Muscle of back (tissue), 11 donors: Measurements from ENCODE around the gene MAP1LC3B2. TPM values are rescaled to one million over a fixed set of nuclear protein-coding genes. Genes with fewer than 3 reads are reported as not detected.

Source experiments
- DNase-seq, 3 donors: peaks; one replicate each; pipeline versions ENCODE4 v3.0.0 to v3.0.0-alpha.2; 2013
- polyA plus RNA-seq, 10 donors: library from polyadenylated mRNA; unstranded; fragments of 120-200 nt; gene quantifications; one replicate each; pipeline ENCODE4 v1.2.1, GENCODE V29; 2013; ENCODE audit not compliant: insufficient read length in 10 of 10

Gene MAP1LC3B2
- polyA plus RNA-seq, 10 donors: 3.4 to 8.6 (median 6.6) TPM

DNA sequence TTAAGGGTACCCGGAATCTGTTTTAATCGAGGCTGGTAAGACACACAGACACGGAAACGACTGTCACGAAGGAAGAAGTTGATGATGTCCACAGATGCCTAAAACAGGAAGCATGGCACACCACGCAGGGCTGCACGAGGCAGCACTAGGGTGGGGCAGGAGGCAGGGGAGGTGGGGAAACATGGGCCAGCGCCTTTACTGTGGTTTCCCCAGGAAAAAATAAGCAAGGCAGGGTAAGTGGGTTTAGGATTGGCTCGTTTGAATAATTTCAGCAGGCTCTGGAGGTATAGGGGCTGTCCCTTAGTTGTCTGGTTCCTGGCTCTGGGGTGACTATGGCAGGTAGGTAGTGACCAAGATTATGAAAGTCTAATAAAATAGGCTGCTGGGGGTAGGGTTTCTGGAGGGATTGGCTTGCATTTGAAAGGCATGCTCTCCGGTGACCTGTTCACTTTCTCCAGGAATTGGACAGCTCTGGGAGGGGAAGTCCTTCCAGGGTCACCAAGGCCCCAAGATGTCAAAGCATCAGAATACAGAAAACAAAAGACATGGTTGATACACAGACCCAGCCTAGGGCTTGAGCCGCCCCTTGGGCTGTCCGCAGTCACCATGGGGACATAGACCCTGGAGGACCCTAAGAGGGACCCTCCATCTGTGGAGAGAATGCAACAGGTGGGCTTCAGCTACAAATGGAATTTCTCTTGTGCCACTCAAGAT, 35.3 kb downstream of the MAP1LC3B2 start:
- no peak for DNase-seq

DNA sequence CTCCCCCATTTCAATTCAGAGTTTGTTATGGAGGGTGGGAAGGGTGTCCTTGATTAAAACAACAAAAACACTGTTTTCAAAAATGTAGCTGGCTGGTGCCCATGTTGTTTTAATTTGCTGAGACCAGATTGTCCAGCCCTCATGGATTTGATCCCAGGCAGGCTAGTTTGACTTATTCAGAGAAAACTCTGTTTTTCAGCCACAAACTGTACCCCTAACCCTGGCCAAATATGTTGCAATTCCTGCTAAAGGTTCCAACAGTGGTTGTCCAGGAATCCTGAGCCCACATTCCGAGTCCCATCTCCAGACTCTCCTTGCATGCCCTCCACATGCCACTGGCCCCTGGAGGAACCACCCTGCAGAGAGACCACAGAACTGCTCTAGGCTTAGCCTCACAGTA, 36.0 kb downstream of the MAP1LC3B2 start:
- DNase-seq: peak in 1 of 3 donors; percentile 34

DNA sequence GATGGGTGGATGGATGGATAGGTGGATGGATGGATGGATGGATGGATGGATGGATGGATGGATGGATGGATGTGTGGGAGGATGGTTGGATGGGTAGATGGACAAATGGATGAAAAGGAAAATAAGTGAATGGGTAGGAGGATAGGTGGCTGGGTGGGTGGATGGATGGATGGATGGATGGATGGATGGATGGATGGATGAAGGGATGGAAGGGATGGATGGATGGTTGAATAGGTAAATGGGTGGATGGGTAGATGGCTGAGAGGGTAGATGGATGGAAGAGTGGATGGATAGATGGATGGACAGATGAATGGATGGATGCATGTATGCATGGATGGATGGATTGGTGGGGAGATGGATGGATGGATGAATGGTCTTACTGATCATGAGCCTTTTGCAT, 36.5 kb downstream of the MAP1LC3B2 start:
- no peak for DNase-seq

DNA sequence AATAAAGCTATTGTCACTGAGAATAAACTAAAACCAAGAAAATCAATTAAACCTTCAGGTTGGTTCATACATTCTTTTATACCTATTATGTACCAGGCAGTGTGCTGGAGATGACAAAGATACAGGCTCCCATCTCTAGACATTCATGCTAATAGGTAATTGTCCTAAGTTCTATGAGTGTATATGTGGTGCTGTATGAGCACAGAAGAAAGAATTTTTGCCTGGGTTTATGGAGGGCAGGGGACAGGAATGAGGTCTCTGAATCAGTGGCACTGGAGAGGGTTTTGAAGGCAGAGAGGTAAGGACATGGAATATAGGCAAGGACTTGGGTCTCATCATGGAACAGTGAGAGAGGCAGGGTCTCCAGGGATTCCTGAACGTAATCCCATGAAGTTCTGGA, 38.7 kb downstream of the MAP1LC3B2 start:
- DNase-seq: no peak

DNA sequence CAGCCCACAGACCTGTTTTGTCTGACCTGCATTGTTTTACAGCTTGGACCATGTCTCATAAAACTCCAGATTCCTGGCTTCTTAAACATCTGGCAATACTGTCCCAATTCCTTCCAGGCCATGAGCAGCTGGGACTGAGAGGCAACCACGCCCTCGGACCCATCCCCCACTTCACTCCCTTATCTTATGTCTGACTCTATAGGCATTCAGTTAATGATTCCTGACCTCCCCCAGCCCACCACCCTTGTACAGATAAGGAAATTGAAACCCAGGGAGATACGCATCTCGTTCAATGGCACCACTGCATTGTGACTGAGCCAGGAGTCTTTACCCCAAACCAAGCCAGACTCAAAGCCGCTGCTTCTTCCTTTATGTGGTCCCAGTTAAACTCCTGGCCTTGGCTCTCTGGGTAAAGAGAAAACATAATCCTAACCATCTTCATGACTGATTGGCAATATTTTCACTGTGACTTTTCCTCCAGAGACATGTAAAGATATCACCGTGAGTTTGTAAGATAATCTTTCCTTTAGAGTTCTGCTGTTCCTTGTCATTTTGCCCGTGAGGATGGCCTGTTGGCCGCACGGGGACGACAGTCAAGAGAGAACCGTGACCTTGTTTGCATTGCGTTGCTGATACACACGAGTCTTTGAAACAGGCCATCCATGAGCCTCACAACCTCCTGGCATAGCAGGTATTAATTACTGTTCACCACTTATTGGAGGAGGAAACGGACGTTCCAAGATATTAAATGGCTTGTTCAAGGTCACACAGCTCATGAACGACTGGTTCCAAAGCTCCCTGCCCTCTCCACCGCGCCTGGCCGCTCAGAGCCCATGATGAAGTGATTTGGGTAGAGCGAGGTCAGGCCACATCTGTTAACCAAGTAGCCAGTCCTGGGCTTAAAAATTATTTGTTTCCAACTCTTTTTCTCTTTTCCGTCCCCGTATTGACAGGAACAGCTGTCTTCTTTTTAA, 39.4 kb downstream of the MAP1LC3B2 start:
- peak in 1 of 3 donors; percentile 82 for DNase-seq

DNA sequence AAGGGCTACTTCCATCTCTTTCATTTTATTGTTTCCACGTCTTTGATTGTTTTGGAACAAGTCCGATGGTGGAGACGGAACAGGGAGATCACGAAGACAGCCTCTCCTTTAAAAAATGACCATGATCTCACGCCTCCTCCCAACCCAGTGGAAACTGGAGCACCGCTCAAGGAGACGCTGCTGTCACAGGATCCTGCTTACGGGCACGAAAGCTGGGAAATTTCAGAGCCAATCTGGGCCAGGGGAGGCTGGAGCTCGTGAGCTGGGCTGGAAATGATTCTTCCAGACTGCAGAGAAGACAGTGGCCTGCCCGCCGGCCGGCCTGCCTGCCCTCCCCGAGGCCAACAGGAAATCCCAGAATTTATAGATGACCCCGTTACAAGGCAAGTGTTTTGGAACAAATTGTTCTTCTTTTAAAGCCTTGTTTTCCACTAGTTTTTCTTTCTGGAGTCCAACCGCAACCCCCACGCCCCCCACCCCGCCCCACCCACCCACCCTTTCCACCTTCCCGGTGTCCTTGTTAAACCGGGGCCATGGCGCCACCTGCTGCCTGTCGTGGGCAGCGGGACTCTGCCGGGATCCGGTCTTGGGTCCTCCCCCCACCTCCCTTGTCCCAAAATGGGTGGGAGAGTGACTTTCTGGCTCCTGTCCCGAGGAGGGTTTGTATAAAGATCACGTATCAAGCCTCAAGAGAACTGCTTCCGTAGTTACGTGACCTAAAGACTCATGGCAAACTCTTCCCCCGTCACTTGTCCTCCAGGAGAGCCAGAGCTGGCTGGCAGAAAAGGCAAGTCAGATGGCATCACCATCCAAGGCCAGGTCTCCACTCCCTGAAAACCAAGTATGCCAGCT, 40.3 kb downstream of the MAP1LC3B2 start:
- DNase-seq: peak; percentile 73 to 93 (median 88)

DNA sequence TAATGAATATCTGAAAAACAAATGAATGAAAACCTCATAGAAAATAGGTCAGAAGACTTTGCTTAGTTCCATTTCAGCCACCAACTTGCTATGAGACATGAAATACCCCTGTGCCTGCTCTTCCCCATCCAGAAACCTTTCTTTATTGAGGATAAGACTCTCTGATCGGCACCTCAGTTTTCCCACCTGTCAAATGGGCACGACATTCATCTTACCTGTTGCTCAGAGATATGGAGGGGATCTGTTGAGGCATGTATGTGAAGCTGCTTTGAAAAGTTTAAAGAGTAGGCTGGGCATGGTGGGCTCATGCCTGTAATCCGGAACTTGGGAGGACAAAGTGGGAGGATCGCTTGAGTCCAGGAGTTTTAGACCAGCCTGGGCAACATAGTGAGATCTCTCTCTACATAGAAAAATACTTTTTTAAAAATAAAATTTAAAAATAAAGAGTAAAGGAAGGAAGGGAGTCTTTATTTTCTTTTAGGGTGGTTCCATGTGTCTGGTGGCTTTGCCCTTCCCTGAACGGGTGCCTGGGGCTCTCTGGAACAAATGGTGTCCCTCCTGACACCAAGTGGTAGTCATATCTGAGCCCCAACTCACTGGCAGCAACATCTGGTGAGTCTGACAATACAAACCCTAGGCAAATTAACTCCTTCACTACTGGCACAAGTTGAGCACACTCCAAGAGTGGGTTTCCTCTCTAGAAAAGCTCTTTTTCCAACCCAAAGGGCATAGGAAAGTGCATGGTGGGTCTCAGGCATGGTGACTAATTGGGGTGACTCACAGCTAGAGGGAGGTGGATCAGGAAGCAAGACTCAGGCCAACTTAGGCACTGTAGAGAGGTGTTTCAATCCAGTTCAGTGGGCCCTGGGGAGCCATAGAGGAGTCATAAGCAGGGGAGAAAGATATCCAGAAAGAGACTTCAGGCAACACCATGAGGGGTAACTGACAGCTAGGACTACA, 42.1 kb downstream of the MAP1LC3B2 start:
- DNase-seq: no peak

DNA sequence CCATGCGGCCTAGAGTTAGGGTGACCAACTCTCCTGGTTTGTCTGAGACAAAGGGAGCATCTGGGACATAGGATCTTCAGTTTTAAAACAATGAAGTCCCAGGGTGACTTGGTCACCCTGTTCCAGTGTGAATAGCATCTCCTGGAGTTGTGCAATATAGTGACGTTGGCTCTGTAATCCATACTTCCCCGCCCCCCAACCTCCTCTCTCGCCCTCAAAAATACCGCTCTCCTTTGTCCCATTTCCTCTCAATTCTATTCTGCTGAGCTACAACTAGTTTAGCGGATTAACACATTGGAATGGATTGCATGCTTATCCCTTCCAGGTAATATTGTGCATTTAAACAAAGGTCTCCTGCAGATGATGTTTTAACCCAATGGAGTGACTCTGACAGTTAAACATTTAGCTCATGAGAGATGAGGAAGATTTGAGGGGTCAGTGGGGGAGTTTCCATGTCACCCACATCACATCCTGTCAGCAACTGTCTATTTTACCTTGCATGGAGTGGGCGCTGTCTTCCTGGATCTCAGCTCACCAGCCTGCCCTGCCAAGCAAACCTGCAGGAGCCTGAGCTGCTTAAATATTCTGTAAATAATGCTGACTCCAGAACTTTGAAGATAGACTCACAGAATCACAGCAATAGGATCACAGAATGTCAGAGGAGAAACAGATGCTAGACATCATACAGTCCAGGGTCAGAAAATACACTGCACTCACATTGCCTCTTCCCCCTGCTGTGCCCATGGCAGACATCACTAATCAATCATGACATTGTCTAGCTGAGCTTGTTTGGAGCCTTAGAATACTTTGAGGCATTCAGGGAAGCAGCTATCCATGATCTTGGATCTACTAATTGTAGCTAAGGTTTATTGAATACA, 43.0 kb downstream of the MAP1LC3B2 start:
- no peak for DNase-seq

DNA sequence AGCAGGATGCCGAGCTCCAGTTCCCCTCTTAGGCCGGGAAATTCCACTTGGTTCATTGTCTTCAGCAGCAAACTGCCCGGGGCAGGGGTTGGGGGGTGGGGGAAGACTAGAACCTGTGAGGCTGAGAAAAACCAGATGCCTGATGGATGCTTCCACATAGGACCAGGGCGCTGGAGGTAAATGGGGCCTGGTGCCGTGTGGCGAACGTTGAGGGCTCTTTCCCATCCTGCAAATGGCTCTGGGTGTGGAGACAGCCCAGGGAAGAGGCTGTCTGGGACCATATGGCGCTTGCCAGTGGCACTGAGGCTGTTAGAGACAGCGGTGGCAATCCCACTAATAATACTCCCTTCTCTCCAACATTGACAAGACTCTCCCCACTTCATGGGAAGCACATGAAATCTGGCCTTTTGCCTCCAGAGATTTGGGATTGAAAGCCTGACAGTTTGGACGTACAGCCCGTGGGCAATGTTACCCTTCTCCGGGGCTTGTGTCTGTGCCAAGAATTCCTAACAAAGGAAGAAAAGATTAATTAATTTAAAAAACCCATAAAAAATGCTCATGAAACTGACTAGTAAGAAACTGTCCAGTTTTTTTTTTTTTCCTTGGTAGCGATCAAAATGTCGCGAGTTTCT, 44.5 kb downstream of the MAP1LC3B2 start:
- peak in 1 of 3 donors; percentile 65 for DNase-seq

DNA sequence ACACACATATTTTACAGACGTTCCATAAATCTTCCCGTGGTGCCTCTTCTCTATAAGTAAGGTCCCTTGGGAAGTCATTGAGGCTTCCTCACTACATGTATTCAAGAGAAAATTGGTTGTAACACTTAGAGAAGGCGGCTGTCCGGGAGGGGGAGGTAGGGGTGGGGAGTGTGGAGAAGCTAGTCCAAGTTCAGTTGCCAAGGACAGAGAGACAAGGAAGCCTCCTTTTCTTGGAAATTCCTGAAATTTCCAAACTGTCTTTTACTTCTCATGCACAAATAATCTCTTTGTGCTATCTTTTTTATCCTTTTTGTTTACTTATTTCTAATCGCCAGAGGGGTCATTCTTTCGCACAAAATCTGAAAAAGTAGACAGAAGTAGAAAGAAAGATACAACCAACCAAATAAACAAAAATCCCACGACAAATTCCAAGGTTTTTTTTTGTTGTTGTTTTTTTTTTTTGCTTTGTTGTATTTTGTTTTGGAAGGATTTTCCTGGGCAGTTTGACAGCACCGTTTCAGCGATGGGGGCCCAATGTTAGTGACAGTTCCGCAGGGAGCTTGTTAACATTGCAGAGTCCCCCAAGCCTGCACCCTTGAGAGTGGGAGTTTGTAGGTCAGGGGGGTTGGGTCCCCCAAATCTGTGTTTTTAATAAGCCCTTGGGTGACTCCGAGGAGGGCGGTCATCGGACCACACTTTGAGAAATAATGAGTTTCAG, 45.2 kb downstream of the MAP1LC3B2 start:
- DNase-seq: peak; percentile 68 to 89 (median 73)

DNA sequence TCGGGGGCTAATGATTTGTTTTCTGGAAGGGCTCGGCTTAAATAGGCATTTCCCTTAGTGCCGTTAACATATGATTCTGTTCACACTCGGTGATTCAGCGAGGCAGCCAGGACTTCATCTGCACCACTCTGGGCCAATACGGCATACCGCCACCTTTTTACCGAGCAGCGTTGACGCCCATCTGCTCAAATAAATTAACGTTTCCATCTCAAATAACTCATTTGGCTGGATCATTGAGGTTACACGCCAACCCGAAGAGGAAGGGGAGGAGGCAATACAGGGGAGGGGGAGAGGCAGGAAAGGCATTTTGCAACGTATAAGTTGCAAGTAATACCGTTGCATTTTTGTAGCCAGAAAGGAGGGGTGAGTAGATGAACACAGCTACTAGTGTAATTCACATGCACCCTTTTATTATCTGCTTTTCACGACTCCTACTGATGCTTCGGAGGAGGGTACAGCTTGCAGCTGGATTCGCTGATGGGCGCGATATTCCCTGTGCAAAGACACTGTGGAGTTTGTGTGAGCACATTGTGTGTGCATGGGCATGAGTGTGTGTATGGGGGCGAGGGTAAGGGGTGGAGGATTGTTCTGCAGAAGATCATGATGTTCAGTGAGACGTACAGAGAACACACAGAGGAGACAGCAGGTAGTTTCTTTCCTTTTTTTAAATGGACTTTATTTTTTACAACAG, 45.9 kb downstream of the MAP1LC3B2 start:
- peak in 2 of 3 donors; percentile 68 to 85 for DNase-seq

DNA sequence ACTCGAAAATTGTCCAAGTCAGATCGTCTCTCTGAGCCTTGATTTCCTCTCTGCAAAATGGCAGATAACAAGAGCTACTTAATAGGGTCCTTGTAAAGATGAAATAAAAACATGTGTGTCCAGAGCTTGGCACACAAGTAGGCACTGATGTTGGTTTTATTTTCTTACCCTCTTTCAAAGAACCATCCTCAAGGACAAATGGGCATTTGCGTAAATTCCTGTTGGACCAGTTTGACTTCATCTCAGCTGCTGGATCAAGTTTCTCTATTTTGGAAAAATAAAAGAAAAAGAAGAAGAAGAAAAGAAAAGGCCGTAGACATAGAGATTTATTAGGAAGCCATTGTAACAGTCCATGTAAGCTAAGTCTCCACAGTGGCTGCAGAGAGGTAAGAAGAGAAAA, 47.2 kb downstream of the MAP1LC3B2 start:
- DNase-seq: no peak

DNA sequence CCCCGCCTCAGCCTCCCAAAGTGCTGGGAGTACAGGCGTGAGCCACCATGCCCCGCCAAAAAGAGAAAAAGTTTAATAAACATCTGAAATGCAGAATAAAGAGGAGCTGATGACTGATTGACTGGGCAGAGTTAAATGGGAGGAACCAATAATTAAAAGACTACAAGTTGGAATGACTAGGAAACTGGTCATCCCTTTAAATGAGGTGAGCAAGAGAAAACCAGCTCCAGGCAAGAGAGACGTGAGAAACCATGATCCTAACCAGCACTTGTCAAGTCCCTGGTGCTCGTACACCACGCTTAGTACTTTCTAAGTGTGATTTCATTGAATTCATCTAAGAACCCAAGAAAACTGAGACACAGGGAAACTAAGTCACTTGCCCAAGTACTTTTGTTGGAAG, 47.9 kb downstream of the MAP1LC3B2 start:
- DNase-seq: no peak

DNA sequence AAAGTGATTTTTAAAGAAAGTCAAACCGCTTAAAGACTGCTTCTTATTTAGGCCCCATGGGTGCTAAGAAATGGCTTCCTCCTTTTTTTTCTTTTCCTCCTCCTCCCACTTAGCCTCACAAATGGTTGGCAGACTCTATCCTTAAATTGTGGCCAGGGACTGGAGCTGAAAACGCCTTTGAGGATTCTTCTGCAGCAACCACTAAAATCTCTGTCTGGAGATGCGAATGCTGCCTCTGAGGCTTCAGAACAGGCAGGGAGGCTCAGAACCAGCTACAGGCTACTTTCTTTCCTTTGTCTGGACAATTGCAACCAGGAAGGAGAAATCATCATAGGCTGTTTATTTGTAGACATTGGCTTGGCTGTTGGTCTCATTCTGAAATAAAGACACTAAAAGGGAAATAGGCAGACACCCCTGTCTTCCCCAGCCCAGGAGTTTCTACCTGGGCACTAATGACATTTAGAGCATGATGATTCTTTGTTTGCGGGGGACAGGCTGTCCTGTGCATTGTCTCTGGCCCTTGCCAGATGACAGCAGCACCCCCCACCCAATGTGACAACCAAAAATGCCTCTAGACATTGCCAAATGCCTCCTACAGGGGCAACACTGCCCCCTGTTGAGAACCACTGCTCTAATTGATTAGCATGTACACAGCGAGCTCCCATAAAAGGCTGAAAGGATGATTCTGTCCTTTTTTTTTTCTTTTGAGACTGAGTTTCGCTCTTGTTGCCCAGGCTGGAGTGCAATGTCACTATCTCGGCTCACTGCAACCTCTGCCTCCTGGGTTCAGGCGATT, 50.3 kb downstream of the MAP1LC3B2 start:
- peak in 2 of 3 donors; percentile 25 to 73 for DNase-seq

DNA sequence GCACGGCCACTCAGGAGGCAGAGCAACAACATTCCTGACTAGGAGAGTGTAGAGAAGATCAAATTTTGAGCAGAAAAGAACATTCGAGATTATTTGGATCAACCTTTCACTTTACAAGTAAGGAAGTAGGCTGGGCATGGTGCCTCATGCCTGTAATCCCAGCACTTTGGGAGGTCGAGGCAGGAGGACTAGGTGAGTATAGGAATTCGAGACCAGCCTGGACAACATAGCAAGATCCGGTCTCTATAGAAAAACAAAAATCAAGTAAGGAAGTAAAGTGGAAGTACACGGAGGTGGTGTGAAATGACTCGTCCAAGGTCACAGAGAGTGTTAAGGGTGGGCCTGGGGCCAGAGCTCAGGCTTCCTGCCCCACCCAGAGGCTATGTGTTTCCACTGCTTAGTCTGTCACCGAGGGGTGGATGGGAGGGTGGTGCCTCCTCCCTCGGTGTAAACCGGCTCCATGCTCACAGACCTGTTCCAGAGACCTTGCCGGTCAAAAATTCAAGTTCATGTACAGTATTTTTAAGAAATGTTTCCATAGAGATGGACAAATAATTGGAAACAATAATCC, 51.9 kb downstream of the MAP1LC3B2 start:
- DNase-seq: peak in 1 of 3 donors; percentile 23

DNA sequence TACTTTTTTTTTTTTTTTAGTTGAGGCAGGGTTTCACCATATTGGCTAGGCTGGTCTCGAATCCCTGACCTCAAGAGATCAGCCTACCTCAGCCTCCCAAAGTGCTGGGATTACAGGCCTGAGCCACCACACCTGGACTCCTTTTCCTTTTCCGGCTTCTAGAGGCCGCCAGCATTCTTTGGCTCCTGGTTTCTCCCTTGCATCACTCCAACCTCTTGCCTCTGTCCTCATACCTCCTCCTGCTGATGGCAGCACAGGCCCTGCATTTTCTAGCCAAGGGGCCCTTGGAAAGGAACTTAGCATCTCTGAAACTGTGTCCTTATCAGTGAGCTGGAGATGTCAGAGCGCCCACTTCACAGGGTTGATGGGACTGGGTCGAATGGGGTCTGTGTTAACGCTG, 53.3 kb downstream of the MAP1LC3B2 start:
- DNase-seq: no peak

DNA sequence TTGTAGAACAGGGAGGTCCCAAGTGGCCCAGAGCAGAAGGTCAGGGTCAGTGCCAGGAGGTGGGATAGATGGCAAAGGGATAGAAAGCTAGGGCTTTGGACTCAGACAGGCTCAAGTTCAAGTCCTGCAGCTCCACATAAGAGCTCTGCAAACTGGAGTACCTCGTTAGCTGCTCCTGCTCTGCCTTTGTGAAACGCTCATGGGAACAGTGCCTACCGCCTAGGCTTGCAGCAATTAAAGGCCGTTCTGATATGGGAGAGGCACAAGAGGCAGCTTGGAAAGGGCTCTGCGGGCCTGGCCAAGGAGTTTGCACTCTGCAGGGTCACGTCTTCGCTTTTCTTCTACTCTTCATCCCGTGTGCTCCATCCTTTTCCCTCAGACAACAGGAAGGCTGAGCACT, 54.1 kb downstream of the MAP1LC3B2 start:
- no peak for DNase-seq
